H1 (cell line): ENCODE data around the gene ARHGAP28. TPM values are rescaled to one million over a fixed set of nuclear protein-coding genes. Genes with fewer than 3 reads are reported as not detected.

Source experiments
- CTCF ChIA-PET: fragments of 300-600 bp; sonication (Branson Sonifier 250); formaldehyde crosslinking; loops from one replicate; lab custom pipeline; 2021; ENCODE audit not compliant: partially characterized antibody; lab: Charles Lee
- POLR2A ChIA-PET: fragments of 300-600 bp; sonication (Branson Sonifier 250); formaldehyde crosslinking; loops from one replicate; lab custom pipeline; 2021; ENCODE audit warnings: inconsistent platforms; ENCODE audit not compliant: partially characterized antibody; lab: Charles Lee
- DNase-seq, 2 experiments: peaks; one replicate each; pipeline versions ENCODE4 v3.0.0 to v3.0.0-alpha.2; 2010 to 2022; ENCODE audit warnings: low spot score in 2 of 2, low read depth in 1 of 2, mixed read lengths in 1 of 2
- FAIRE-seq: peaks from 2 replicates; lab custom pipeline; 2011; peaks lifted over from hg19 to GRCh38; lab: Jason Lieb, UNC
- H2AFZ ChIP-seq: 2 replicates; pipeline ENCODE4 v1.8.1; 2012; ENCODE audit warnings: low read length, inconsistent platforms
- H2AK5ac ChIP-seq: 2 replicates; pipeline ENCODE4 v1.6.1; 2013; ENCODE audit warnings: low read depth, low read length
- H2BK120ac ChIP-seq: replicated peaks from 2 replicates; pipeline ENCODE3; 2013; ENCODE audit warnings: low read depth, low read length, inconsistent platforms
- H2BK12ac ChIP-seq: 2 replicates; pipeline ENCODE4 v1.6.1; 2013; ENCODE audit warnings: low read depth, low read length
- H2BK15ac ChIP-seq: 2 replicates; pipeline ENCODE4 v1.6.1; 2013; ENCODE audit warnings: low read length
- H2BK20ac ChIP-seq: 2 replicates; pipeline ENCODE4 v1.6.1; 2013; ENCODE audit warnings: low read length
- H2BK5ac ChIP-seq: 2 replicates; pipeline ENCODE4 v1.6.1; 2013; ENCODE audit warnings: low read depth, low read length
- H3K14ac ChIP-seq: 2 replicates; pipeline ENCODE4 v1.6.1; 2013; ENCODE audit warnings: inconsistent platforms; ENCODE audit not compliant: insufficient read length
- H3K18ac ChIP-seq: 2 replicates; pipeline ENCODE4 v1.6.1; 2013; ENCODE audit warnings: low read length; ENCODE audit errors: extremely low read depth
- H3K23ac ChIP-seq: 2 replicates; pipeline ENCODE4 v1.6.1; 2013; ENCODE audit warnings: inconsistent platforms; ENCODE audit not compliant: insufficient read length
- H3K23me2 ChIP-seq: 2 replicates; pipeline ENCODE4 v1.6.1; 2013; ENCODE audit warnings: low read depth, low read length
- H3K27ac ChIP-seq: 2 replicates; pipeline ENCODE4 v1.6.1; 2011; ENCODE audit warnings: low read depth, low read length, inconsistent platforms
- H3K27me3 ChIP-seq, 4 experiments: replicated peaks in 1 of 4; 1 replicate in 1 of 4; 2 replicates in 3 of 4; pipeline versions ENCODE4 v1.6.1 to v1.8.1; 2011 to 2013; ENCODE audit warnings: low read length in 3 of 4, mild to moderate bottlenecking in 3 of 4, inconsistent platforms in 2 of 4, mixed read lengths in 2 of 4, moderate library complexity in 1 of 4; ENCODE audit not compliant: control insufficient read depth in 3 of 4, insufficient read depth in 3 of 4; ENCODE audit errors: extremely low read depth in 1 of 4
- H3K36me3 ChIP-seq, 4 experiments: 2 replicates each; pipeline versions ENCODE4 v1.6.1 to v1.8.1; 2011 to 2013; ENCODE audit warnings: mild to moderate bottlenecking in 4 of 4, low read length in 3 of 4, moderate library complexity in 2 of 4, control low read depth in 1 of 4, inconsistent platforms in 1 of 4; ENCODE audit not compliant: insufficient read depth in 4 of 4, control insufficient read depth in 2 of 4
- H3K4ac ChIP-seq: replicated peaks from 2 replicates; pipeline ENCODE3; 2013; ENCODE audit warnings: low read length, low read depth, mixed read lengths, inconsistent platforms; ENCODE audit not compliant: insufficient read length
- H3K4me1 ChIP-seq, 4 experiments: replicated peaks in 1 of 4; 1 replicate in 1 of 4; 2 replicates in 3 of 4; pipeline versions ENCODE4 v1.6.1 to v1.8.1; 2011 to 2013; ENCODE audit warnings: low read length in 3 of 4, inconsistent platforms in 2 of 4, mixed read lengths in 1 of 4; ENCODE audit not compliant: insufficient read depth in 4 of 4, control insufficient read depth in 3 of 4
- H3K4me2 ChIP-seq, 2 experiments: 2 replicates each; pipeline versions ENCODE4 v1.6.1 to v1.8.1; 2011 to 2013; ENCODE audit warnings: low read depth in 2 of 2, low read length in 2 of 2, control low read depth in 1 of 2, inconsistent platforms in 1 of 2, mild to moderate bottlenecking in 1 of 2; ENCODE audit not compliant: insufficient read depth in 1 of 2
- H3K4me3 ChIP-seq, 4 experiments: fragments of 200-600, 300-600 bp in 1 of 4; sonication (generic), shearing (Covaris generic), sonication (Bioruptor Twin) in 1 of 4; 2 replicates each; pipeline versions ENCODE4 v1.5.1 to v1.8.1; 2011 to 2016; ENCODE audit warnings: low read length in 4 of 4, low read depth in 3 of 4, control low read depth in 2 of 4, inconsistent platforms in 2 of 4, mild to moderate bottlenecking in 2 of 4, mixed read lengths in 1 of 4, moderate library complexity in 1 of 4; ENCODE audit not compliant: insufficient read depth in 2 of 4; ENCODE audit errors: extremely low read depth in 1 of 4
- H3K56ac ChIP-seq: replicated peaks from 2 replicates; pipeline ENCODE3; 2013; ENCODE audit warnings: low read depth, mild to moderate bottlenecking, mixed read lengths, low read length, inconsistent platforms; ENCODE audit not compliant: insufficient read length
- H3K79me1 ChIP-seq: 2 replicates; pipeline ENCODE4 v1.6.1; 2013; ENCODE audit warnings: low read depth, low read length, control low read depth
- H3K79me2 ChIP-seq, 2 experiments: 2 replicates each; pipeline versions ENCODE4 v1.6.1 to v1.8.1; 2012 to 2013; ENCODE audit warnings: low read length in 2 of 2, mild to moderate bottlenecking in 2 of 2, inconsistent platforms in 1 of 2; ENCODE audit not compliant: insufficient read depth in 2 of 2, control insufficient read depth in 1 of 2
- H3K9ac ChIP-seq, 4 experiments: replicated peaks in 1 of 4; 1 replicate in 1 of 4; 2 replicates in 3 of 4; pipeline versions ENCODE4 v1.6.1 to v1.8.1; 2011 to 2013; ENCODE audit warnings: low read depth in 3 of 4, low read length in 3 of 4, control low read depth in 2 of 4, mild to moderate bottlenecking in 2 of 4, moderate library complexity in 2 of 4, inconsistent platforms in 1 of 4; ENCODE audit errors: extremely low read depth in 1 of 4
- H3K9me3 ChIP-seq, 2 experiments: 2 replicates each; pipeline versions ENCODE4 v1.6.1 to v1.8.1; 2012 to 2013; ENCODE audit warnings: mild to moderate bottlenecking in 2 of 2, moderate library complexity in 2 of 2, control low read depth in 1 of 2, inconsistent platforms in 1 of 2, low read depth in 1 of 2, low read length in 1 of 2, mixed read lengths in 1 of 2; ENCODE audit not compliant: insufficient read depth in 2 of 2
- H4K20me1 ChIP-seq, 2 experiments: replicated peaks in 1 of 2; 2 replicates each; pipeline versions ENCODE3 to v1.8.1; 2011 to 2013; ENCODE audit warnings: inconsistent platforms in 2 of 2, low read length in 2 of 2, mild to moderate bottlenecking in 1 of 2; ENCODE audit not compliant: insufficient read depth in 2 of 2, control insufficient read depth in 1 of 2
- H4K5ac ChIP-seq: 2 replicates; pipeline ENCODE4 v1.6.1; 2013; ENCODE audit warnings: low read length, low read depth, mixed read lengths, inconsistent platforms; ENCODE audit not compliant: insufficient read length
- H4K8ac ChIP-seq: 2 replicates; pipeline ENCODE4 v1.8.0; 2013; ENCODE audit warnings: mild to moderate bottlenecking, moderate library complexity, low read length, inconsistent platforms; ENCODE audit not compliant: insufficient read depth; ENCODE audit errors: extremely low read depth
- H4K91ac ChIP-seq: replicated peaks from 2 replicates; pipeline ENCODE3; 2013; ENCODE audit warnings: low read length, mixed read lengths, inconsistent platforms; ENCODE audit not compliant: insufficient read length
- ASH2L ChIP-seq: fragments of 200-600, 300-600 bp; sonication (generic); IDR thresholded peaks from one replicate; pipeline ENCODE4 v1.7.1; 2017; ENCODE audit warnings: low read length
- CBX5 ChIP-seq: fragments of 300-800, 300-1000 bp; sonication (generic); IDR thresholded peaks from 2 replicates; pipeline ENCODE4 v1.7.1; 2016; ENCODE audit warnings: antibody characterized with exemption, low read length, low read depth
- CBX8 ChIP-seq: fragments of 300-800, 300-1000 bp; sonication (generic); IDR thresholded peaks from 2 replicates; pipeline ENCODE4 v1.7.1; 2016; ENCODE audit warnings: low read depth, low read length, borderline replicate concordance
- CHD1 ChIP-seq: IDR thresholded peaks from 2 replicates; pipeline ENCODE4 v1.6.1; 2012; ENCODE audit warnings: low read depth, low read length, improper control_type of control experiment
- KDM4A ChIP-seq: IDR thresholded peaks from one replicate; pipeline ENCODE4 v1.7.1; 2012; ENCODE audit warnings: low read depth, mild to moderate bottlenecking, moderate library complexity, low read length, inconsistent platforms; ENCODE audit not compliant: severe bottlenecking
- RXRA ChIP-seq: IDR thresholded peaks from 2 replicates; pipeline ENCODE4 v1.6.1; 2011; ENCODE audit warnings: low read depth, mild to moderate bottlenecking, low read length, moderate library complexity; ENCODE audit not compliant: insufficient read depth
- SP1 ChIP-seq: IDR thresholded peaks from 2 replicates; pipeline ENCODE4 v1.6.1; 2011; ENCODE audit warnings: low read depth, low read length
- TEAD4 ChIP-seq: IDR thresholded peaks from 2 replicates; pipeline ENCODE4 v1.6.1; 2012; ENCODE audit warnings: low read depth, low read length, inconsistent platforms, mixed read lengths
- WGBS, 2 experiments: shearing (Covaris generic) in 1 of 2; methylation state at CpG; one replicate each; pipeline versions ENCODE4 v1.1.6 to v1.1.7; 2013 to 2015; ENCODE audit warnings: low lambda C conversion rate in 2 of 2, mixed read lengths in 2 of 2, inconsistent platforms in 1 of 2, low coverage in 1 of 2, missing lambda C conversion rate in 1 of 2; ENCODE audit not compliant: insufficient replicate concordance in 2 of 2, insufficient coverage in 1 of 2, insufficient read length in 1 of 2; ENCODE audit errors: extremely low coverage in 1 of 2, missing lambda C conversion rate in 1 of 2; 5-methylcytosine and 5-hydroxymethylcytosine counted together
- polyA plus RNA-seq, 7 experiments: library from polyadenylated mRNA; depleted of rRNA in 3 of 7; stranded (reverse) in 5 of 7; unstranded in 2 of 7; fragments of >200 nt in 5 of 7; fragments of 200-250 nt in 2 of 7; gene quantifications; 1 replicate in 5 of 7; 2 replicates in 1 of 7; 4 replicates in 1 of 7; pipeline versions ENCODE4 v1.2.1 to v1.2.3, GENCODE V29; 2011 to 2013; ENCODE audit warnings: missing spikeins in 2 of 7, mixed read lengths in 2 of 7
- total RNA-seq: library from RNA; stranded (reverse); fragmentation: NEBNext Ultra II Directional; extraction: Animal tissue kit (Norgen Biotek cat#: 25700); gene quantifications from 2 replicates; pipeline ENCODE4 v1.2.1, GENCODE V29; 2021

ARHGAP28 gene
- total and polyA plus RNA-seq, 2 of the 8 experiments (the other 6 are each of a cell fraction or from before 2014, with no cell fraction given), result 2.9 to 14.4 TPM

GRCh38 chr18:6785411-6785810 is 55.9 kb downstream of the ARHGAP28 start:
- no peaks in the 10 kb centered on the region for H3K79me1 ChIP-seq
- POLR2A ChIA-PET, result no interaction called here
- H3K27me3 ChIP-seq, result no peaks in the 10 kb centered on the region
- H3K79me2 ChIP-seq, result no peaks in the 10 kb centered on the region
- no peak overlapping the region for H3K9ac ChIP-seq
- H3K14ac ChIP-seq, result no peak overlapping the region
- H3K23me2 ChIP-seq, result no peaks in the 10 kb centered on the region
- H2BK120ac ChIP-seq, result no peak overlapping the region
- no peak overlapping the region for H2BK15ac ChIP-seq
- peak overlapping the region; percentile 61 for H3K4ac ChIP-seq
- 82% methylated on average over 3 of the region's 3 CpGs; no CpG with 5 or more reads in 1 of the 2 experiments for WGBS, 2 experiments
- no peak overlapping the region for H3K18ac ChIP-seq
- DNase-seq (no peak), FAIRE-seq (no peak)
- H2AFZ ChIP-seq, result no peak overlapping the region
- no peak overlapping the region for H3K27ac ChIP-seq
- H4K20me1 ChIP-seq, result no peaks in the 10 kb centered on the region
- H2BK20ac ChIP-seq, result no peak overlapping the region
- H3K4me2 ChIP-seq, result no peak overlapping the region
- H4K5ac ChIP-seq, result no peak overlapping the region
- TF ChIP-seq CHD1, result no peak
- TF ChIP-seq ASH2L, result no peak
- TF ChIP-seq RXRA, result no peak
- no peak for TF ChIP-seq CBX8
- no peak for TF ChIP-seq SP1
- no peak for TF ChIP-seq KDM4A
- TF ChIP-seq CBX5, result no peak
- no peak for TF ChIP-seq TEAD4
- no peak overlapping the region for H2AK5ac ChIP-seq
- H3K56ac ChIP-seq, result no peak overlapping the region
- H3K9me3 ChIP-seq, result no peaks in the 10 kb centered on the region
- H2BK12ac ChIP-seq, result no peak overlapping the region
- H4K91ac ChIP-seq, result no peak overlapping the region
- H3K4me3 ChIP-seq, result no peak overlapping the region
- no peak overlapping the region for H4K8ac ChIP-seq
- no peak overlapping the region for H2BK5ac ChIP-seq
- no peak overlapping the region for H3K23ac ChIP-seq
- H3K4me1 ChIP-seq, result peaks cover 5 to 12% (median 6%) of the 10 kb centered on the region in 4 experiments
- H3K36me3 ChIP-seq, result no peaks in the 10 kb centered on the region
- CTCF ChIA-PET, result interaction anchor here (1.2 kb wide), 1 partner anchor 27 kb away, joined by 3 read pairs; no protein-coding TSS in a partner anchor
